GM18951 (cell line): ENCODE data around the gene RPL22.
"Not testable (repeated sequence)": the region's sequence is repeated elsewhere in the genome, so short reads cannot be mapped to it uniquely, and the experiment has no call there.

ENCODE experiments used
- POLR2A ChIP-seq: IDR thresholded peaks from 4 replicates; pipeline ENCODE4 v1.6.1; 2011; ENCODE audit warnings: mild to moderate bottlenecking; ENCODE audit not compliant: insufficient read length, insufficient read depth; ENCODE audit errors: extremely low read depth
- in situ Hi-C: fragments of 300-500 bp; cut with MboI; formaldehyde crosslinking; loops from one replicate; pipeline ENCODE4 v1.12.0; 2022; ENCODE audit warnings: low sequenced_read_pairs, mixed read lengths, inconsistent platforms; ENCODE audit not compliant: unreplicated experiment

The RPL22 gene

DNA sequence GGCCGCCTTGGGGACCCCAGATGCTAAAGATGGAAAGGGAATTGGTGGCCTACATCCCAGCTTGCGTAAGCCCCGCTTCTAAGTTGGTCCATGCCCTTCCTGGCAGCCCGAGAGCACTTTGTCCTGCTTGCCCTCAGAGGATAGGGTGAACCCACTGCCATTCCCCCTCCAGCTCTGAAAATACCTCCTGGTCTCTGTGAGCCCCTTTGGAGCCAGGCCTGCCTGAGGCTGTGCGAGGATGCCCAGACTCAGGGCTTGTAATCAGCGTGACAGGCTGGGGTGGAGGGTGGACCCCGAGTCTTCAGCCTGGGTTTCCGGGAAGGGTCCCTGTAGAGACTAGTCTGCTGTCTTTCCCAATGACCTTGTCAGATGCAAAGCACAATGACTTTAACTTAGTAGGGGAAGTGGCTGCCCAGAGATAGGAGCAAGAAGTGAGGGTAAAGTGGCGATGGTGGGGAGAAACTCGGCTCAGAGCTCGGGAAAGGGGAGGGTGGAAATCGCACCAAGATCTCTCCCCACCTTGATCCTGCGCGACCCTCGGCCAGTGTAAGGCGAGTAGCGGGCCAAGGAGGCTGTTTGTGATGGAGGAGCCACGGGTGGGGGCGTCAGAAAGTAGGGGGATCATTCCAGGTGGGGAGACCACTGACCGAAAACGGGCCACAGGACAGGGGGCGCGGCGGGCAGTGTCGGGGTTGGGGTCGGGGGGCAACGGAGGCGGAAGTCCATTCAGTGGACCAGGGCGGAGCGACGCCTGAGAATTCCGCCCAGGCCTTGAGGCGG, 41.9 kb upstream of the RPL22 start:
- in situ Hi-C loops = no loop called here
- TF ChIP-seq POLR2A = no peak

GRCh38 chr1:6239950-6240768, 40.8 kb upstream of the RPL22 start:
- in situ Hi-C loops = no loop called here
- no peak for TF ChIP-seq POLR2A

- TF ChIP-seq POLR2A = no peak
- in situ Hi-C loops = no loop called here
Observed at GRCh38 chr1:6239213-6239752, 39.9 kb upstream of the RPL22 start.

DNA sequence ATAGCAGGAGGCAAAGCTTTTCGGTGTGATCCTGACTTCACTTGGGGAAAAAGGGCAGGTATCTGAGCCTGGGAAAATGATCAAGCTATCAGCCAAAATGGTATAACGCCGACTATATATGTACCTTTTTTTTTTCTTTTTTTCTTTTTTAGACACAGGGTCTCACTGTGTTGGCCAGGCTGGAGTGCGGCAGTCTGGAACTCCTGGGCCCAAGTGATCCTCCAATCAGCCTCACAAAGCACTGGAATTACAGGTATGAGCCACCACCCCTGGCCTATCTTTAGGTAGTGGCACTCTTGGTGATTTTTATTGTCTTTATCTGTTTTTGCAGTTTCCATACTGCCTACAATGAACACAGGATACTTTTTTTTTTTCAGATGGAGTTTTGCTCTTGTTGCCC, 37.7 kb upstream of the RPL22 start:
- in situ Hi-C loops = no loop called here
- TF ChIP-seq POLR2A = no peak

- in situ Hi-C loops = no loop called here
- TF ChIP-seq POLR2A = no peak
Observed at GRCh38 chr1:6235296-6235677, 35.9 kb upstream of the RPL22 start.

DNA sequence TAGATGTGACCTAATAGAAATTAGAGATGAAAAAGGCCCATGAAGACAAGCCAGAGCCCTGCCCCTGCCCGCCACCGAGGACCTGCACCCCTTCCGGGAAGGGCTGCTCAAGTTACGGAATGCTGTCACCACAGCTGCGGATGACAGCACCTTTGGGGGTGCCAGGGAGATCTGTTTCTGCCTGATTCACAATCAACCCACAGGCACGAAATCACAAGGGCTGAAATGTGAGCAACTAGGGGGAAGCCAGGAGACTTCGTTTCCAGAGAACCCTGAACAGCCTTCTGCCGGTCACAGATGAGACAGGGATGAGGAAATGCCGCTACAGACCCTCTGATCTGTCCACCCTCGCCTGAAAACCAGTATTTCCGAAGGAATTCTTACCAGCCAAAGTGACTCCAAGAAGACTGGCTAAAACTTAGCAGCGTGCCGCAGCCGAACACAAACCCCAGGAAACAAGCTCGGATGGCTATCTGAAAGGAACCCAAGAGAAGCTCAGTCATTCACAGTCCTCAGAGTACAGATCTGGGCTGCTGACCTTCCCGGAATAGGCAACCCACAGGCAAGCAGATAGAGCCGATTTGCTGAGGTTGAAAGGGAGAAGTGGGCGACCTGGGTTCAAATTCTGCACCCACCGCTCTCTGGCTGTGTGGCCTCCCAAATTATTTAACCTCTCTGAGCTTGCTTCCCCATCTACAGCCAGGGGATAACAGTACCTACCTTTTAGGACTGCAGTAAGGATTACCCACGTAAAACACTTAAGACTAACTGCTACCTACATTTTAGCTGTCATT, 35.3 kb upstream of the RPL22 start:
- TF ChIP-seq POLR2A = no peak
- in situ Hi-C loops = no loop called here

DNA sequence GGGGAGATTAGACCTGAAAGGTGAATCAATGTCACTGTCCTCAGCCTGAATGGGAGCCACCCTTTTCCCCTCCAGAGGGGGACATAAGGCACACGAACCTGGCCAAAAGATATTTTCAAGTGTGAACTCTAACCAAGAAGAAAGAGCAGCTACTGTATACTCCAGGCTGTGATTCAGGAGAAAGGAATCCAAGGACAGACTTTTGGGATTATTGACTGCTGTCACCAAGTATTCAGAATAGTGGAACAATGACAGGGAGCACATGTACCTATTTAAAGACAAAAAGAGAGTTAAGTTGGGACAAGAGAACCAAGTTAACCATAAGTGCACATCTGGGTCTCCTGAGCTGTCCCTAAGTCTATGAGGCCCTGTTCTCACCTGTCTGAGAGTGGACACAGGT, 34.0 kb upstream of the RPL22 start:
- no peak for TF ChIP-seq POLR2A
- in situ Hi-C loops = no loop called here

GRCh38 chr1:6225651-6226050, 26.3 kb upstream of the RPL22 start:
- TF ChIP-seq POLR2A = no peak
- in situ Hi-C loops = no loop called here

GRCh38 chr1:6224718-6225117, 25.3 kb upstream of the RPL22 start:
- in situ Hi-C loops = no loop called here
- TF ChIP-seq POLR2A = no peak

- TF ChIP-seq POLR2A = no peak
- in situ Hi-C loops = no loop called here
Observed at GRCh38 chr1:6223617-6224016, 24.2 kb upstream of the RPL22 start.

DNA sequence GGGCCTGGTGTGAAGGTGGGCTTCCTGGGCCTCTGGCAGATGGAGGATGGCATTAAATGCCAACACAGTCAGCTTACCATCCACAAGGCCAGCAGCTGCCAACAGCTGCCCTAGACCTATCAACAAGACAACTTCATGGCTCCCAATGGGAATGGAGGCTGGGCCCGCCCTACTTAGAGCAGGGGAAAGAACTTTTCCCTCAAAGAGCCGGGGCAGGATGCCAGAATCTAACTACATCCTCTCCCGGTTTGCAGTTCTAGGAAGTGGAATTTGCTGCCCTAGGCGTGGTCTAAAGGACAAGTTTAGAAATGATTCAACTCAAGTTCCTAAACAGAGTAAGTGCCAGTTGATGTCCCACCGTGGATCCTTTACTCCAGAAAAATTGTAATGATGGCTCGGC, 23.2 kb upstream of the RPL22 start:
- TF ChIP-seq POLR2A = no peak
- in situ Hi-C loops = no loop called here

DNA sequence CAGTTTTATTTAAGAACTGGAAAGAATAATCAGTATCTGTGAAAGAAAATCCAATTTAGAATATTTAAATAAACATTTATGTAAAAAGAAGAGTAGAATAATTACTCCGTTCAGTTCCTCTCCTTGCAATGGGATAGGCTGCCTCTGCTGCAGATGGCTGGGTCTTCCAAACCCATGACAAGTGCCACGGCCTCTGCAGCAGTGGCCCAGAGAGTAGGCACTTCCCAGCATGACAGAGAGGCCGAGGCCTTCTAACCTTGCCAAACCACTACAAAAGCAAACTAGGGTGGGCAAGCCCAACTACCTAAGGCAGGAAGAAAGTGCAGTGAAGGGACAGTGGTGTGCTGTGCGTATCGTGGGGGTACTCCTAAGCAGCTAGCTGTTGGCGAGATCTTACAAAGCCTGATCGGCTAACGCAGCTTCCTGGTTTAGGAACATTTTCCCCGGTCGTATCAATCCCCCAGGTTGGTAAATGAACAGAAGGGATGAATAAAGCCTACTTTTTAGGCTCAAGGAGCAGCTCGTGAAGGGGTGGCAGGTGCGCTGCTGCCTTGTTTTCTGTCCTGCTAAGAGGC, 21.9 kb upstream of the RPL22 start:
- TF ChIP-seq POLR2A = no peak
- in situ Hi-C loops = no loop called here

GRCh38 chr1:6220236-6220635, 20.8 kb upstream of the RPL22 start:
- in situ Hi-C loops = no loop called here
- TF ChIP-seq POLR2A = no peak

- in situ Hi-C loops = not testable (repeated sequence)
Observed at GRCh38 chr1:6219641-6220040, 20.2 kb upstream of the RPL22 start.
